Retinal pigment epithelial cell (primary cell): Measurements from ENCODE around the gene SLC12A7.

Experiments used
- DNase-seq: peaks from one replicate; pipeline ENCODE4 v3.0.0-alpha.2; 2010; ENCODE audit warnings: low read depth
- H3K4me3 ChIP-seq: 2 replicates; pipeline ENCODE4 v1.5.1; 2011; ENCODE audit warnings: mild to moderate bottlenecking, low read length, control low read depth, moderate library complexity
- CTCF ChIP-seq: conservative IDR thresholded peaks from 2 replicates; pipeline ENCODE4 v1.5.1; 2011; ENCODE audit warnings: low read depth, low read length, control low read depth, inconsistent platforms

Gene SLC12A7

GRCh38 chr5:1068895-1069719 lies 42.8 kb downstream of the SLC12A7 start:
- DNase-seq, result no peak
- TF ChIP-seq CTCF, result no peak
- no peak overlapping the region for H3K4me3 ChIP-seq

GRCh38 chr5:1068204-1068894 lies 43.5 kb downstream of the SLC12A7 start:
- DNase-seq, result no peak
- H3K4me3 ChIP-seq, result no peak overlapping the region
- no peak for TF ChIP-seq CTCF

- H3K4me3 ChIP-seq, result no peak overlapping the region
- no peak for TF ChIP-seq CTCF
- no peak for DNase-seq
Measured at GRCh38 chr5:1067141-1068121, 44.4 kb downstream of the SLC12A7 start.

GRCh38 chr5:1066676-1067075 lies 45.2 kb downstream of the SLC12A7 start:
- no peak for TF ChIP-seq CTCF
- DNase-seq, result no peak
- no peak overlapping the region for H3K4me3 ChIP-seq

- TF ChIP-seq CTCF, result no peak
- no peak overlapping the region for H3K4me3 ChIP-seq
- DNase-seq, result no peak
Measured at GRCh38 chr5:1065891-1066650, 45.8 kb downstream of the SLC12A7 start.

GRCh38 chr5:1065143-1065750 lies 46.6 kb downstream of the SLC12A7 start:
- H3K4me3 ChIP-seq, result no peak overlapping the region
- no peak for DNase-seq
- TF ChIP-seq CTCF, result no peak
